Mononuclear cell (primary cell): ENCODE data around the gene GALNS. TPM values are rescaled to one million over a fixed set of nuclear protein-coding genes. Genes with fewer than 3 reads are reported as not detected.

Experiments
- H3K27me3 ChIP-seq: 2 replicates; pipeline ENCODE4 v1.6.0; 2011; ENCODE audit warnings: low read length, control low read depth; ENCODE audit not compliant: insufficient read depth
- H3K4me1 ChIP-seq: 2 replicates; pipeline ENCODE4 v1.5.1; 2011; ENCODE audit warnings: mild to moderate bottlenecking, low read length, control low read depth; ENCODE audit not compliant: insufficient read depth
- H3K4me3 ChIP-seq: 2 replicates; pipeline ENCODE4 v1.5.1; 2011; ENCODE audit warnings: mild to moderate bottlenecking, low read length, moderate library complexity
- H3K9me3 ChIP-seq: 2 replicates; pipeline ENCODE4 v1.5.1; 2011; ENCODE audit warnings: low read depth, mild to moderate bottlenecking, control low read depth, low read length
- total RNA-seq: library from RNA; depleted of rRNA; stranded (reverse); fragments of >200 nt; gene quantifications from one replicate; pipeline ENCODE4 v1.2.3, GENCODE V29; 2012

Gene GALNS
- total RNA-seq, 1 donor = 21.6 TPM

DNA sequence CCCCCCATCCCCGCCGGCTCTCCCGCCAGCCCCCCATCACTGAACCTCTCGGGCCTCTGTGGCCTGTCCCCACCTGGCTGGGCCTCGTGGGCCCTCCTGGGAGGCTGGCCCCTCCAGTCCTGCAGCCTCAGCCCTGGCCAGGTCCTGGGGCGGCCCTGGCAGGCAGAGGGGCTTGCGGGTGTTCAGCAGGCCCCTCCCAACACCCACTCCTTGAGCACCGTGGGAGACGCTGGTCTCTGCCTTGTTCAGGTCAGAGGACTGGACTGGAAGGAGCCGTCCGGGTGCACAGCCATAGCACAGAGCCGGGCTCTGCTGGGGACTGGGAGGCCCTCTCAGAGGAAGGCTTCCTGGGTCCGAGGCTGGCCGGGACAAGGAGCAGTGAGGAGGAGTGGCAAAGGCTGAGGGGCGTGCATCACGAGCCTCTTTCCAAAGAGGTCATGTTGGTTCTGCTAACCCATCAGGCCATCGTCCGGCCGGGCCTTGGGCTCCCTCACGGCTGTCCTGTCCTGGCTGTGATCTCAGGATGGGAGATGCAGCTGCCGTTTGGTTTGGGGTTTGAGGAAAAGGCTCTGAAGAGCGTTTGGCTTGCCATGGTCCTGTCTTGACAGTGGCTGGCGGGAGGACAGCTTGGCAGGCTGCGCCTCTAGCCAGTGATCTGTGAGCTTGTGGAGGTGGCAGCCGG lies 16.0 kb upstream of the GALNS start:
- Histone ChIP-seq H3K4me3 (no peak overlapping the region), H3K4me1 (peaks cover 11% of the 10 kb centered on the region), H3K9me3 (no peaks in the 10 kb centered on the region), H3K27me3 (peaks cover 3% of the 10 kb centered on the region)

- Histone ChIP-seq H3K27me3 (peaks cover 3% of the 10 kb centered on the region), H3K9me3 (no peaks in the 10 kb centered on the region), H3K4me1 (peaks cover 11% of the 10 kb centered on the region), H3K4me3 (no peak overlapping the region)
Measured at GRCh38 chr16:88871730-88872416, 15.1 kb upstream of the GALNS start.

DNA sequence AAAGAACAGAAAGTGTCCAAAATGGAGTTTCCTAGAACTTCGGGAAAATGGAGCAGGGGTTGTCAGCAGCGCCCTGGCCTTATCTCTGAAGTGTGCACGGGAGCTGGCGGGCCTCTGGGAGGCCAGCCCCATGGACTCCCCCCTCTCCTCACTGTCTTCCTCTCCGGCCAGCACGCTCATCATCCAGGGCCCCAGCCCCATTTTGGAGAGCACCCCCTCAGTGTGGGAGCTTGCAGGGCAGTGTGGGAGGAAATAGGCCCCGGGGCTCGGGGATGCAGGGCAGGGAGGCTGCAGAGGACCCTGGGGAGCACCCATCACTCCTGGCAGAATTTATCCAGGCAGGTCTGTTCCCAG lies 14.6 kb upstream of the GALNS start:
- Histone ChIP-seq H3K4me1 (peaks cover 11% of the 10 kb centered on the region), H3K4me3 (no peak overlapping the region), H3K27me3 (peaks cover 3% of the 10 kb centered on the region), H3K9me3 (no peaks in the 10 kb centered on the region)

DNA sequence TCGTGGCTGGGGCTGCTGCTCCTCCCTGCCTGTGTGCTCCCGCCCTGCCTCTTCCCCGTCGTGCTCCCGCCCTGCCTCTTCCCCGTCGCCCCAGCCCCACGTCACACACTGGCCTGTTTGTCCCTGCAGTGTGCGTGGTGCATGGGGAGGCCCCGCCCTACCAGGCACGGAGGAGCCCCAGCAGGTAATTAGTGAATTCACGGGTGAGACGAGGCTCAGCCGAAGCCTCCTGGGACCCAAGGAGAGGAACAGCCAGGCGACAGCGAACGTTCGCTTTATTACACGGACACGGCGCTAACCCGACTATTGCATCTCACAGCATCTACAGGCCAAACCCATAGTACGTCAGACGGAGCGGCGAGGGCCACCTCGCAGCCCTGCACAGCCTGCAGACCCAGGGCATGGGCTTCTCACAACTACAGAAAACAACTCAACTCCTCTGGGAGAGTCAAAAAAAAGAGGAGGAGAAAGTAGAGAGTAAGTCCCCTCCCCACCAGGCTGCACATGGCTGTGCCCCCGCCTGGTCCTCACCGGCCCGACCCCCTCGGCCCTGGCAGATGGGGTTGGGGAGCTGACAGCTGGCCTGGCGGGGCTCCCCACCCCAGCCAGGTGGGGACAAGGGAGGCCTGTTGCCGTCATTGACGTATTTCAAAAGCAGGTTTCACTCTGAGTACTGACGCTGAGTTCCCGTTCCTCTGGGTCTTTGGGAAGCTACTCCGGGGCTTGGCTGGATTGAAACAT lies 14.0 kb upstream of the GALNS start:
- H3K27me3 ChIP-seq = peaks cover 3% of the 10 kb centered on the region
- H3K4me3 ChIP-seq = no peak overlapping the region
- peaks cover 11% of the 10 kb centered on the region for H3K4me1 ChIP-seq
- H3K9me3 ChIP-seq = no peaks in the 10 kb centered on the region

- Histone ChIP-seq H3K9me3 (no peaks in the 10 kb centered on the region), H3K27me3 (peaks cover 3% of the 10 kb centered on the region)
Measured at GRCh38 chr16:88869673-88869980, 12.9 kb upstream of the GALNS start.

GRCh38 chr16:88868974-88869672 lies 12.4 kb upstream of the GALNS start:
- Histone ChIP-seq H3K4me3 (no peak overlapping the region), H3K4me1 (peaks cover 11% of the 10 kb centered on the region), H3K9me3 (no peaks in the 10 kb centered on the region), H3K27me3 (peaks cover 3% of the 10 kb centered on the region)

More at GRCh38 chr16:88869673-88869980, 12.9 kb upstream of the GALNS start:
- peaks cover 11% of the 10 kb centered on the region for H3K4me1 ChIP-seq
- no peak overlapping the region for H3K4me3 ChIP-seq

DNA sequence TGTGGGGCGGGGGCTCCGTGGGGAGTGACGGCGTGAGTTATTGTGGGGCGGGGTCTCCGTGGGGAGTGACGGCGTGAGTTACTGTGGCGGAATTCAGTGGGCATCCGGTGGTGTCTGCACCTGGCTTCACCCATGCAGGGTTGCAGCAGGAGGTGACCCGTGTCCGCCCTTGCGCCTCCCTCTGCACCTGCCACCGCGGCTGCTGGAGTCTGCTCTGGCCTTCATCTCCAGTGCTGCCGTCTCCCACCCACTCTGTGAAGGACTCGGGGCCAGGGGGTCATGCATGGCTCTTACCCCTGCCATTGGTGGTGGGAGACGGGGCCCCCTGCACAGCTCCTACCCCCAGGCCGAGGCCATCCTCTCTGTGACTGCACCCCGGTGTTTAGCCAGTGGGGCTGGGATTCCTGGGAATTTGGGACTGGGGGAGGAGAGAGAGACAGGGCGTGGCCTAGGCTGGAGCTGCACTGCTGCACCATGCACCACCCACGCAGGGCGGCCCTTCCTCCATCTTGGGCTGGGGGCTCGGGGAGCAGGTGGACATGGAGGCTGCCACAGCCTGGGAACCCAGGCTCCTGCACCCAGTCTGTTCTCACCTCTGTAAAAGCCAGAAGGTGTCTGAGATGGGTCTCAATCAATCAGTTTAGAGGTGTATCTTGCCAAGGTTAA lies 11.0 kb upstream of the GALNS start:
- H3K27me3 ChIP-seq = peaks cover 3% of the 10 kb centered on the region
- H3K4me3 ChIP-seq = no peak overlapping the region
- peaks cover 11% of the 10 kb centered on the region for H3K4me1 ChIP-seq
- H3K9me3 ChIP-seq = no peaks in the 10 kb centered on the region

GRCh38 chr16:88866151-88866920 lies 9.6 kb upstream of the GALNS start, which contains the start of gene PABPN1L:
Gene PABPN1L, minus strand, starts transcription at chr16:88866660. Its CDS starts 54 bp downstream, at chr16:88866606.
- H3K4me3 ChIP-seq = no peak within 1 kb of the TSS
- peaks cover 3% of the 10 kb centered on the region for H3K27me3 ChIP-seq
- H3K4me1 ChIP-seq = peaks cover 11% of the 10 kb centered on the region
- no peaks in the 10 kb centered on the region for H3K9me3 ChIP-seq

GRCh38 chr16:88865742-88866141 lies 9.0 kb upstream of the GALNS start:
- Histone ChIP-seq H3K4me1 (peaks cover 5% of the 10 kb centered on the region), H3K4me3 (no peak overlapping the region), H3K9me3 (no peaks in the 10 kb centered on the region), H3K27me3 (peaks cover under 1% of the 10 kb centered on the region)

GRCh38 chr16:88865310-88865709 lies 8.6 kb upstream of the GALNS start:
- H3K27me3 ChIP-seq = no peaks in the 10 kb centered on the region
- no peak overlapping the region for H3K4me3 ChIP-seq

GRCh38 chr16:88864521-88864920 lies 7.8 kb upstream of the GALNS start:
- Histone ChIP-seq H3K27me3 (no peaks in the 10 kb centered on the region), H3K4me3 (no peak overlapping the region), H3K9me3 (no peaks in the 10 kb centered on the region), H3K4me1 (no peaks in the 10 kb centered on the region)

More at GRCh38 chr16:88865310-88865709, 8.6 kb upstream of the GALNS start:
- H3K9me3 ChIP-seq = no peaks in the 10 kb centered on the region
- peaks cover under 1% of the 10 kb centered on the region for H3K4me1 ChIP-seq

DNA sequence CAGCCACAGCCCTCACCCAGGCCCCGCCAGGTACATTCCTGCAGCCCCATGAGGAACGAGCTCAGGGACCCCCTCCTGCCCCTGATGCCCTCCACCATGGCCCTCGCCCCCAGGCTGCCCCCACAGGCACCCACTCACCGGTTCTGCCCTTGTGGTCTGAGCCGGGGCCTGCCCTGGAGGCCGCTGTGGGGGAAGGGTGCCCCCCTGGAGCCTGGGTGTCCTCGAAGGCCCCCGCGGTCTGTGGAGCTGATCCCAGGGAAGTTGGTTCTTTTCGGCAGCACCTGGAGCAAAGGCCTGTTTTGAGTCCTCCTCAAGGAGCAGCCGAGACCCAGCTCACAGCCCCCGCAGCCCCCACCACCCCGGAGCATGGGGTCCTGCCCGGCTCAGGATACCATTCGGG lies 7.4 kb upstream of the GALNS start:
- no peak overlapping the region for H3K4me3 ChIP-seq
- H3K4me1 ChIP-seq = no peaks in the 10 kb centered on the region
- no peaks in the 10 kb centered on the region for H3K9me3 ChIP-seq
- H3K27me3 ChIP-seq = no peaks in the 10 kb centered on the region

DNA sequence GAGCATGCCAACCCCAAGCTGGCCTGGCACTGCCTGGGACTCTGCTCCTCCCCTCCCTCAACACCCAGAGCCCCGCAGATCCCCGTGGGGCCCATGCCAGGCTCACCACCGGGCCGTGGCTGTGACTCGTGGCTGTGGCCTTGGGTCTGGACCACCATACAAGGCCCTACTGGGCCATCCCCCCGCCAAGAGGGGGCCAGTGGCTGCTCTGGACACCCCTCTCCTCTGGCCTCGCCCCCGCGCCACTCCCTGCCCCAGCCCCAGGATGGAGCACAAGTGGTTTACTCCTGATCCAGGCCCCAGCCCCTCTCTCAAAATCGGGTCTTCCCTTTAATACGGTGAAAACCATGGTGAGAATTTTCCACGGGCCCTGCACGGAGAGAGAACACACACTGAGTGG lies 6.7 kb upstream of the GALNS start:
- H3K9me3 ChIP-seq = no peaks in the 10 kb centered on the region
- H3K27me3 ChIP-seq = no peaks in the 10 kb centered on the region
- H3K4me3 ChIP-seq = no peak overlapping the region
- H3K4me1 ChIP-seq = no peaks in the 10 kb centered on the region

- no peak overlapping the region for H3K4me3 ChIP-seq
- H3K27me3 ChIP-seq = no peaks in the 10 kb centered on the region
- H3K9me3 ChIP-seq = no peaks in the 10 kb centered on the region
- H3K4me1 ChIP-seq = peaks cover 4% of the 10 kb centered on the region
Measured at GRCh38 chr16:88862968-88863367, 6.2 kb upstream of the GALNS start.
